GM12801 (cell line): ENCODE measurements around the gene RAPGEF4.

Source experiments
- TF ChIP-seq, protein P1 (sequence below): IDR thresholded peaks from one replicate; pipeline ENCODE4 v1.5.1; 2011; ENCODE audit warnings: control low read depth; ENCODE audit not compliant: insufficient read length; ENCODE audit errors: extremely low read depth

The RAPGEF4 gene

GRCh38 chr2:172743898-172744297 lies 8.3 kb downstream of the RAPGEF4 start:
- TF ChIP-seq, protein P1, sequence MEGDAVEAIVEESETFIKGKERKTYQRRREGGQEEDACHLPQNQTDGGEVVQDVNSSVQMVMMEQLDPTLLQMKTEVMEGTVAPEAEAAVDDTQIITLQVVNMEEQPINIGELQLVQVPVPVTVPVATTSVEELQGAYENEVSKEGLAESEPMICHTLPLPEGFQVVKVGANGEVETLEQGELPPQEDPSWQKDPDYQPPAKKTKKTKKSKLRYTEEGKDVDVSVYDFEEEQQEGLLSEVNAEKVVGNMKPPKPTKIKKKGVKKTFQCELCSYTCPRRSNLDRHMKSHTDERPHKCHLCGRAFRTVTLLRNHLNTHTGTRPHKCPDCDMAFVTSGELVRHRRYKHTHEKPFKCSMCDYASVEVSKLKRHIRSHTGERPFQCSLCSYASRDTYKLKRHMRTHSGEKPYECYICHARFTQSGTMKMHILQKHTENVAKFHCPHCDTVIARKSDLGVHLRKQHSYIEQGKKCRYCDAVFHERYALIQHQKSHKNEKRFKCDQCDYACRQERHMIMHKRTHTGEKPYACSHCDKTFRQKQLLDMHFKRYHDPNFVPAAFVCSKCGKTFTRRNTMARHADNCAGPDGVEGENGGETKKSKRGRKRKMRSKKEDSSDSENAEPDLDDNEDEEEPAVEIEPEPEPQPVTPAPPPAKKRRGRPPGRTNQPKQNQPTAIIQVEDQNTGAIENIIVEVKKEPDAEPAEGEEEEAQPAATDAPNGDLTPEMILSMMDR = no peak

- TF ChIP-seq, protein P1 = no peak
Measured at GRCh38 chr2:172745636-172746035, 10.0 kb downstream of the RAPGEF4 start.

GRCh38 chr2:172749388-172749787 lies 13.7 kb downstream of the RAPGEF4 start:
- TF ChIP-seq, protein P1 = no peak

DNA sequence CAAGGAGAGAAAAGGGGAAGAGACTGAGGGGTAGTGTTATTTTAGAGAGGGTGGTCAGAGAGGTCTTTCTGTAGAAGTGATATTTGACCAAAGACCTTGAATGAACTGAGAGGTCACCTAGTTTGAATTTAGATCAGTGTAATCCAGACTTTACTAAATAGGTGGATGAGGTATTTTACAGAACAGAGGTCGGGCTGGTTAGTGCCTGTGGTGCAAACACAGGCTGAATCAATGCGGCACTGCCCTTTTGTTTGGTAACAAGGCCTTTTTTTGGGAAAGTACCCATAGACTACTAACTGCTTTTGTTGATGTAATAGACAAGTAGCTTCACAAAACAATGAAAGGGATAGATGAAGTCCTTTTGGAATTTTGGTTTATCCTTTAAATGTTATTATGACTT lies 15.9 kb downstream of the RAPGEF4 start:
- TF ChIP-seq, protein P1 = no peak

GRCh38 chr2:172753610-172754009 lies 18.0 kb downstream of the RAPGEF4 start:
- TF ChIP-seq, protein P1 = no peak

DNA sequence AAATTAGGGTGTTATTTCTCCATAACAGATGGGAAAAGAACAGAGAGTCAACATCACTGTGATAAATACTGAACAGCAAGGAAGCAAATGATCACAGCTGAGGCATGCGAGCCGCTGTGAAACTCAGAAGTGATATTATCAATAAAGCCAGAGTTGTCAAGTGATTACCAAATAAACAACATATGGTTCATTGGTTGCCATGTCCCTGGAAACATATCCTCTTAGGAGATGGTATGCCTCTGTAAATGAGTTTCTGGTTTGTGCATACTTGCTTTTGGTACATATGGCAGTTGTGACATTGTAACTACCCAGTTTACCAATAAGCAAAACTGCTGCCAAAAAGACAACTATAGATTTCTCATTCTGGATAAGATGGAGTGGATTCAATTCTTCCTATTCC lies 23.8 kb downstream of the RAPGEF4 start:
- TF ChIP-seq, protein P1 = no peak

- TF ChIP-seq, protein P1 = no peak
Measured at GRCh38 chr2:172761306-172761705, 25.7 kb downstream of the RAPGEF4 start.

- TF ChIP-seq, protein P1 = no peak
Measured at GRCh38 chr2:172762574-172762973, 26.9 kb downstream of the RAPGEF4 start.
